Measurements from ENCODE around the gene PITPNB.

Gene PITPNB

GRCh38 chr22:27863001-27863400 lies 56.1 kb downstream of the PITPNB start:
- TF ChIP-seq CTCF (IDR thresholded peaks at IDR 0.05; ENCODE audit: insufficient read depth, low read length, poor library complexity, severe bottlenecking), result no peak
- H3K36me3 ChIP-seq (ENCODE audit: control insufficient read depth, insufficient read depth, low read length), result peaks cover 5% of the 10 kb centered on the region
- no peak for DNase-seq (ENCODE audit: extremely low read depth, insufficient read length)
- H3K4me3 ChIP-seq (replicated peaks; ENCODE audit: low read depth, low read length), result no peak overlapping the region
- H3K27me3 ChIP-seq (replicated peaks; ENCODE audit: control insufficient read depth, insufficient read depth, low read length), result no peaks in the 10 kb centered on the region

GRCh38 chr22:27859336-27859735 lies 59.7 kb downstream of the PITPNB start:
- TF ChIP-seq CTCF (IDR thresholded peaks at IDR 0.05; ENCODE audit: insufficient read depth, low read length, poor library complexity, severe bottlenecking), result no peak
- no peaks in the 10 kb centered on the region for H3K27me3 ChIP-seq (replicated peaks; ENCODE audit: control insufficient read depth, insufficient read depth, low read length)
- H3K36me3 ChIP-seq (ENCODE audit: control insufficient read depth, insufficient read depth, low read length), result peaks cover 19% of the 10 kb centered on the region
- no peak for DNase-seq (ENCODE audit: extremely low read depth, insufficient read length)
- H3K4me3 ChIP-seq (replicated peaks; ENCODE audit: low read depth, low read length), result no peak overlapping the region

- TF ChIP-seq CTCF (IDR thresholded peaks at IDR 0.05; ENCODE audit: insufficient read depth, low read length, poor library complexity, severe bottlenecking), result no peak
- DNase-seq (ENCODE audit: extremely low read depth, insufficient read length), result no peak
- H3K36me3 ChIP-seq (ENCODE audit: control insufficient read depth, insufficient read depth, low read length), result peaks cover 19% of the 10 kb centered on the region
- H3K4me3 ChIP-seq (replicated peaks; ENCODE audit: low read depth, low read length), result no peak overlapping the region
- H3K27me3 ChIP-seq (replicated peaks; ENCODE audit: control insufficient read depth, insufficient read depth, low read length), result no peaks in the 10 kb centered on the region
These were observed 60.4 kb downstream of the PITPNB start for GRCh38 chr22:27858626-27859025.

- DNase-seq (ENCODE audit: extremely low read depth, insufficient read length), result no peak
- Histone ChIP-seq H3K36me3 (ENCODE audit: control insufficient read depth, insufficient read depth, low read length) (peaks cover 21% of the 10 kb centered on the region), H3K27me3 (replicated peaks; ENCODE audit: control insufficient read depth, insufficient read depth, low read length) (no peaks in the 10 kb centered on the region), H3K4me3 (replicated peaks; ENCODE audit: low read depth, low read length) (no peak overlapping the region)
- TF ChIP-seq CTCF (IDR thresholded peaks at IDR 0.05; ENCODE audit: insufficient read depth, low read length, poor library complexity, severe bottlenecking), result no peak
These were observed 61.6 kb downstream of the PITPNB start for GRCh38 chr22:27857443-27857842.

- no peak for DNase-seq (ENCODE audit: extremely low read depth, insufficient read length)
- H3K27me3 ChIP-seq (replicated peaks; ENCODE audit: control insufficient read depth, insufficient read depth, low read length), result no peaks in the 10 kb centered on the region
- H3K4me3 ChIP-seq (replicated peaks; ENCODE audit: low read depth, low read length), result no peak overlapping the region
- no peak for TF ChIP-seq CTCF (IDR thresholded peaks at IDR 0.05; ENCODE audit: insufficient read depth, low read length, poor library complexity, severe bottlenecking)
- peaks cover 22% of the 10 kb centered on the region for H3K36me3 ChIP-seq (ENCODE audit: control insufficient read depth, insufficient read depth, low read length)
These were observed 62.7 kb downstream of the PITPNB start for GRCh38 chr22:27856386-27856785.

GRCh38 chr22:27853424-27853823 lies 65.6 kb downstream of the PITPNB start:
- no peak for TF ChIP-seq CTCF (IDR thresholded peaks at IDR 0.05; ENCODE audit: insufficient read depth, low read length, poor library complexity, severe bottlenecking)
- DNase-seq (ENCODE audit: extremely low read depth, insufficient read length), result no peak
- Histone ChIP-seq H3K36me3 (ENCODE audit: control insufficient read depth, insufficient read depth, low read length) (peaks cover 29% of the 10 kb centered on the region), H3K27me3 (replicated peaks; ENCODE audit: control insufficient read depth, insufficient read depth, low read length) (no peaks in the 10 kb centered on the region), H3K4me3 (replicated peaks; ENCODE audit: low read depth, low read length) (no peak overlapping the region)
